Fibroblast of pulmonary artery (primary cell): ENCODE measurements around the gene AFG1L.
"Not testable (repeated sequence)": the region's sequence is repeated elsewhere in the genome, so short reads cannot be mapped to it uniquely, and the experiment has no call there.

ENCODE experiments used
- DNase-seq: peaks from one replicate; pipeline ENCODE4 v3.0.0-alpha.2; 2010; ENCODE audit warnings: low read depth
- H3K4me3 ChIP-seq: replicated peaks from 2 replicates; pipeline ENCODE4 v1.5.1; 2011; ENCODE audit warnings: low read depth, mild to moderate bottlenecking, control low read depth, low read length, moderate library complexity
- TF ChIP-seq, protein P1 (sequence below): IDR thresholded peaks from 2 replicates; pipeline ENCODE4 v1.5.1; 2011; ENCODE audit warnings: mild to moderate bottlenecking, control low read depth, low read length, inconsistent platforms; ENCODE audit errors: missing control alignments

AFG1L gene

DNA sequence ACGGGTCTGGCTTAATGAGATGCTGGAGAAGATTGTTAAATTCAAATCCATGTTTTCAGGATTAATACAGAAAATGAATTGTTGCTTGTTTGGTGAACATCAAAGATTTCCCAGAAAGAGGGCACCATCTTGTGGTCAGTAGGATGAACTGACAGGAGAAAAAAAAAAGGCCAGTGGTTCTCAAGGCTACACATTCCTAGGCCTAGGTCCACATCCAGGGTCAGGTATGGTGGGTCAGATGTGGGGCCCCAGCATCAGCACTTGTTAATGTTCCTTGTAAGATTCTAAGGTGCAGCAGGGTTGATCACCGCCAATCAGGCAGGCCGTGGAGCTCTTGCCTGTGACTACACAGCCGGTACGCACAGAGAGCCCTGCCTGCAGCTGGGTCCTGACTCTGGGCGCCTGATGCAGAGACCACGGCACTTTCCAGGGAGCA, 231.9 kb downstream of the AFG1L start:
- H3K4me3 ChIP-seq, result no peak overlapping the region
- DNase-seq, result peak; percentile 69
- TF ChIP-seq, protein P1, sequence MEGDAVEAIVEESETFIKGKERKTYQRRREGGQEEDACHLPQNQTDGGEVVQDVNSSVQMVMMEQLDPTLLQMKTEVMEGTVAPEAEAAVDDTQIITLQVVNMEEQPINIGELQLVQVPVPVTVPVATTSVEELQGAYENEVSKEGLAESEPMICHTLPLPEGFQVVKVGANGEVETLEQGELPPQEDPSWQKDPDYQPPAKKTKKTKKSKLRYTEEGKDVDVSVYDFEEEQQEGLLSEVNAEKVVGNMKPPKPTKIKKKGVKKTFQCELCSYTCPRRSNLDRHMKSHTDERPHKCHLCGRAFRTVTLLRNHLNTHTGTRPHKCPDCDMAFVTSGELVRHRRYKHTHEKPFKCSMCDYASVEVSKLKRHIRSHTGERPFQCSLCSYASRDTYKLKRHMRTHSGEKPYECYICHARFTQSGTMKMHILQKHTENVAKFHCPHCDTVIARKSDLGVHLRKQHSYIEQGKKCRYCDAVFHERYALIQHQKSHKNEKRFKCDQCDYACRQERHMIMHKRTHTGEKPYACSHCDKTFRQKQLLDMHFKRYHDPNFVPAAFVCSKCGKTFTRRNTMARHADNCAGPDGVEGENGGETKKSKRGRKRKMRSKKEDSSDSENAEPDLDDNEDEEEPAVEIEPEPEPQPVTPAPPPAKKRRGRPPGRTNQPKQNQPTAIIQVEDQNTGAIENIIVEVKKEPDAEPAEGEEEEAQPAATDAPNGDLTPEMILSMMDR, result peak; percentile 83

DNA sequence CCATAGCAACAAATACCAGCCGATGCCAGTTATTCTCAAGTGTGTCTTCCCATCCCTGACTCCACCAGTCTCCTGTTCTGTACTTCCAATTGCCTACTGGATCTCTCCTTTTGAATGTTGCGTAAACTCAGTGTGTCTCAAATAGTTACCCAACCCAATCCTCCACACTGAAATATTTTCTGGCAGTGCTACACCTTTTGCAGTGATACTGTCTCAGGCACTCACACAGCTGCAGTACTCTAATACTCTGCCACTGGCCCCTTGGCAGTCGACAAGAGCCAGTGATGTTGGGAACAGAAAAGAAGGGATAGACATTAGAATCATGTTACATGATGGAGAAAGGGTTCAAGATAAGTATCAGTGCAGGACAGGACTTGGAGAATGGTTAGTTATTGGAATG, 234.0 kb downstream of the AFG1L start:
- TF ChIP-seq, protein P1, result no peak
- no peak overlapping the region for H3K4me3 ChIP-seq
- DNase-seq, result no peak

DNA sequence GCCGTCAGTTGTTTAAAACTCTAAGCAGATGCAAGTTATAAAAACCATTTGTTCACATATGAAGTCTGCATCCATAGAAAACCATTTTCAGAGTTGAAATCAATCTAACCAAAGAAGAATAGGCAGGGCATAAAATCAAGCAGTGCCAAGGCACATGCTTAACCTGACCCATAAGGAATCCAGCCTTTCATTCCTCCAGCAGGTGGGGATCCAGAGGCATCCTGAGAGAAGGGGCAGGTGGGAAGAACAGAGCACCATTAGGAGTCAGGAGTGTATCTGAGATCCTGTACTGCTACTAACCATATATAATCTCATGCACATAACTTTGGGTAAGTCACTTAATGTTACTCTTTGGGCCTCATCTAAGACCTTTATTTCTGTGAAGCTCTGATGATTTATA, 236.5 kb downstream of the AFG1L start:
- no peak overlapping the region for H3K4me3 ChIP-seq
- no peak for DNase-seq
- TF ChIP-seq, protein P1, result no peak

DNA sequence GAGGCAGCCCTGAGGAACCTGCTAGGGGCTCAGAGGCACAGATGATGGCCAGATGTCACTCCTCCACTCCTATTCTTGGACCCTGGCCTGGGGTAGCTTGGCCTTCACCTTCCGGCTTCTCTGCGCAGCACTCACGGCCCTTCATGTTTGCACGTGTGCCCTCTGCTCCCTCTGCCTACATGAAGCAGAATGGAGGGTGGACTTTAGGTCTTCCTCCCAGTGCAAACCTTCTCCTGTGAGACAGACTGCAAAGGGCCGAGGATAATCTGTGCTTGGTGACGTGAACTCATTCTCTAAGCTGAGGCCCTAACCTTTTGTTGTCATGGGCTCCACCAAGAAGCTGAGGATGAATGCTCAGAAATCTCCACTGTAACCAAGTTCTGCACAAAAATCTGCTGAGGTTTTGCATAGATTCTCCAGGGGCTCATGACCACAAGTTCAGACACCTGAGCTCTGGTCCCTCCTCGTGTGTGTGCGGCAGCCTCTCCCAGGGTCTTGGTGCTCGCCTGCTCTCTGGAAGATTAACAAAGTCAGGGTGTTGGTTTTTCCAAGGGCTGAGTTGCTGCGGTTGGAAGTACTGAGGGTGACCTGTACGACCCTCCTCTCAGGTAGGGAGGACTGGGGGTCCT, 240.4 kb downstream of the AFG1L start:
- no peak for DNase-seq
- no peak overlapping the region for H3K4me3 ChIP-seq

DNA sequence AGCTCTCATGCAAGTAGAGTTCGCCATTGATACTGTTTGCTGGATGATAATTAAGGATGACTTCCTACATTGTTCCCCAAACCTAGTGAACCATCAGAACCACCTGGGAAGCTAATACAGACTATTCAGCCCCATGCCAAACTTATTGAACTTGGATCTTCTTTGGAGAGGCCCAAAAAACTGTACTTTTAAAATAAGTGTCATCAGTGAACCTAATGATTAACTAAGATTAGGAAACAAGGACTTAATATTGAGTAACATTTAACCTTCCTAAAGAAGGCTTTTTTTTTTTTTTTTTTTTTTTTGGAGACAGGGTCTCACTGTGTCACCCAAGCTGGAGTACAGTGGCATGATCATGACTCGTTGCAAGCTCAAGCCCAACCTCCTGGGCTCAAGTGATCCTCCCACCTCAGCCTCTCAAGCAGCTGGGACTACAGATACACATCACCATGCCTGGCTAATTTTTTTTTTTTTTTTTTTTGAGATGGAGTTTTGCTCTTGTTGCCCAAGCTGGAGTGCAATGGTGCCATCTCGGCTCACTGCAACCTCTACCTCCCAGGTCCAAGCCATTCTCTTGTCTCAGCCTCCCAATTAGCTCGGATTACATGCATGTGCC, 241.2 kb downstream of the AFG1L start:
- H3K4me3 ChIP-seq, DNase-seq: not testable (repeated sequence)

More for the DNA sequence above, 240.4 kb downstream of the AFG1L start:
- TF ChIP-seq, protein P1, result no peak

DNA sequence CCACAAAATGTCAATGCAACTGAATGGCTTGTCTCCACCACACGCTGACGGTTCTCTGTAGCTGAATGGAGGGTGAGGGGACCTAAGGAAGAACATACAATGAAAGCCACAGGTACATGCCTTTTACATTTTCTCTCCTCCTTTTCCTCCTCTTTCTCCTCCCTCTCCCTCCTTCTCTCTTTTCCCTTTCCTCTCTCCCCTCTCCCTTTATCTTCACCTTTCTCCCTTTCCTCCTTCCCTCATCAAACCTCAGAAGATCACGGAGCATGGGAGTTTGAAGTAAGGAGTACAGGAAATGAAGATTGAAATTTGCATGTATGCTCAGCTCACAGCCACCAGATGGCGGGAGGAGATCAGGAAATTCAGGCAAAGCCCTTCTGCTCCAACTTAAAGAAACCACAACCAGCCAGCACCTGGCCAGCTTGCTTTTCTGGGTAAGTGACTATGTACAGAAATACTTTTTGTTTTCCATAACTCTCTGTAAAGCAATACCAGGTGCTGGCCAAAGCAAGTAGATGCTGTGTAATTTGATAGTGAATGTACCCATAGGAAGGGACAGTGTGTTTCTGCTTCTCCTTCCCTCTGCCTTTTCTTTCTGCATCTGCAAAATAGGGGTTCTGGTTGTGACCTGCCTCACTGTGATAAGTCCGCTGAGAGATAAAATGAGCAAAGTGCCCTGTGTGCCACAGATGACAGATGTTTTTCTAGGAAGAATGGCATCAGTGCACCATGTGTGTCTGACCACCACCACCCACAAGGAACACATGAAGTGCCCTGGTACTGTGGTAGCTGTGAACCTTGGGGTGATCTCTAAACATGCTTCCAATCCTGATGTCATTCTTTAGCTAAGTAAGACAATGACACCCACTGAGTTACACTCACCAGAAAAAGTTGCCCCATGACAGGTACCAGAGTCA, 247.2 kb downstream of the AFG1L start:
- peak; percentile 90 for DNase-seq
- TF ChIP-seq, protein P1, result peak; percentile 87
- no peak overlapping the region for H3K4me3 ChIP-seq
